Limb (tissue), 2 donors: ENCODE data around the gene USP15.
"Not testable (repeated sequence)": the region's sequence is repeated elsewhere in the genome, so short reads cannot be mapped to it uniquely, and the experiment has no call there.

Source experiments
- DNase-seq, 2 donors: peaks; one replicate each; pipeline ENCODE4 v3.0.0-alpha.2; 2016; ENCODE audit errors: extremely low spot score in 2 of 2

Gene USP15

GRCh38 chr12:62438098-62438692 lies 178.0 kb downstream of the USP15 start:
- peak; percentile 52 to 69 for DNase-seq

- DNase-seq = no peak
Measured at GRCh38 chr12:62446754-62447452, 186.7 kb downstream of the USP15 start.

DNA sequence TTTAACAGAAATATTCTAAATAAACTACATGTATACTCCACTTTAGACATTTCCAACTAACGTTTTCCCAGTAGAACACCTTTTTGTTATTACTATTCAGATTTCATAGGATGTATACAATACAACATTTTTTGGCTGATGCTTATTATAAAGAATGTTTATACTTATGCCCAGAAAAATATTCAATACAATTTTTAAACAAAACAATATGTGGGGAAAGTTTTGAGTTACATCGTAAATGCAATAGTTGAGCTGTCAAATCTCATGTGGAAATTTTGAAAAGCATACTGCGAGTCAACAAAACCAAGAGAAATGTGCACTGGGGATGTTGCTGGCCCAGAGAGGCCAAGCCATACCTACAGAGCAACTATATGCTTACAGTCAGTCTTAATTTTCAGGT lies 188.2 kb downstream of the USP15 start:
- no peak for DNase-seq

DNA sequence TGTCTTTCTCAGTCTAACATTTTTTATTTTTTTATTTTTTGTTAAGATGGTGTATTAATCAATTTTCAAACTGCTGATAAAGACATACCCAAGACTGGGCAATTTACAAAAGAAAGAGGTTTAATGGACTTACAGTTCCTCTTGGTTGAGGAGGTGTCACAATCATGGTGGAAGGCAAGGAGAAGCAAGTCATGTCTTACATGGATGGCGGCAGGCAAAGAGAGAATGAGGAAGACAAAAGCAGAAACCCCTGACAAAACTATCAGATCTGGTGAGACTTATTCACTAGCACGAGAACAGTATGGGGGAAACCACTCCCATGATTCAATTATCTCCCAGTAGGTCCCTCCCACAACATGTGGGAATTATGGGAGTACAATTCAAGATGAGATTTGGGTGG lies 195.2 kb downstream of the USP15 start:
- not testable (repeated sequence) for DNase-seq

DNA sequence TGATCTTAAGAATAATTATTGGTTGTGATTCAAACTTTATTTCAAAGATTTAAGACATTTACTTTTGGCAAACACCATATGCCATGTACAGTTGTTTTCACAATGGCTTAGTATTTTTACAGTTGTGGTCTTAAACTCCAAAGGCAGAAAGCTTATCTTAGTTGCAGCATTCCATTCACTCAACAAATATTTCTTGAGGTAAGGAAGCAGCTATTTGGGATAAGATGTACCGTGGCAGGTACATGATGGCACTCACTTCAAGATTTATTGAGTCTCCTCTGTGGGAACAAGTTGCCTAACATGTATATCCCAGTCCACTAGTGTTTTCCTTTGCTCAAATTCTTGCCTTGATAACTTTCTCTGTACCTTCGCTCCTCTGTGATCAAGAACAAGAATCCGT lies 198.4 kb downstream of the USP15 start:
- no peak for DNase-seq

DNA sequence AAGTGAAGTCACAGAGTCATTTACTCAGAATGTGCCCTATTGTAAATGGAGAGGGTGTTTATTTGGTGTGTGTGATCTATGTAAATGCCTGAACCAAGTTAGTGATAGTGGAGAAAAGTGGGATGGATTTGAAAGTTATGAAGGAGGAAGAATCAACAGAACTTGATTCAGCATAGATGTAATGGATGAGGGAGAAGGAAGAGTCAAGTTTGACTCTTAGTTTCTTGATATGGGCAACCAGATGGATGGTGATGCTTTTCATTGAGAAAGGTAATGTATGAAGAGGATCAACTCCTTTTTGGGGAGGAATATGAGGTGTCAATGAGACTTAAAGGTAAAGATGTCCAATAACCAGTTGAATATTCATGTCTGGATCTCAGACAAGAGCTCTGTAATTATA lies 199.8 kb downstream of the USP15 start:
- no peak for DNase-seq

- DNase-seq = not testable (repeated sequence)
Measured at GRCh38 chr12:62461171-62461837, 201.1 kb downstream of the USP15 start.

DNA sequence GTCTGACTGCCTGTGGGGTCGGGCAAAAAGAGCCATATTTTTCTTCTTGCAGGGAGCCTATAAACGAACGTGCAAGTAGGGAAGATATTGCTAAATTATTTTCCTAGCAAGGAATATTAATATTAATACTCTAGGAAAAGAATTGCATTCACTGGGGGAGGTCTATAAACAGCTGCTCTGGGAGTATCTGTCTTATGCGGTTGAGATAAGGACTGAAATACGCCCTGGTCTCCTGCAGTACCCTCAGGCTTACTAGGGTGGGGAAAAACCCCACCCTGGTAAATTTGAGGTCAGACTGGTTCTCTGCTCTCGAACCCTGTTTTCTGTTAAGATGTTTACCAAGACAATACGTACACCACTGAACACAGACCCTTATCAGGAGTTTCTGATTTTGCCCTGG lies 203.0 kb downstream of the USP15 start:
- DNase-seq = not testable (repeated sequence)
